Heart right ventricle (tissue), 16 donors: ENCODE measurements around the gene MXD1. TPM values are rescaled to one million over a fixed set of nuclear protein-coding genes. Genes with fewer than 3 reads are reported as not detected.

Experiments
- ATAC-seq, 8 donors: fragments of 200-7000 bp; cut with Tn5 transposase; one replicate each; pipeline ENCODE4 v1.9.1; 2020; ENCODE audit warnings: mild to moderate bottlenecking in 8 of 8, moderate library complexity in 8 of 8, moderate number of reproducible peaks in 1 of 8
- DNase-seq, 2 donors: peaks; one replicate each; pipeline ENCODE4 v3.0.0-alpha.2; 2020
- H3K27ac ChIP-seq, 10 donors: fragments of 200-600 bp; sonication (generic) in 2 of 10; one replicate each; pipeline versions ENCODE4 v1.5.0 to v1.8.0; 2020 to 2022; ENCODE audit warnings: mild to moderate bottlenecking in 3 of 10
- H3K27me3 ChIP-seq, 7 donors: fragments of 200-600 bp; one replicate each; pipeline ENCODE4 v1.8.0; 2021 to 2022; ENCODE audit warnings: mild to moderate bottlenecking in 2 of 7
- H3K36me3 ChIP-seq, 9 donors: fragments of 200-600 bp; sonication (generic) in 1 of 9; one replicate each; pipeline versions ENCODE4 v1.5.0 to v1.8.0; 2020 to 2022; ENCODE audit warnings: mild to moderate bottlenecking in 2 of 9
- H3K4me1 ChIP-seq, 9 donors: fragments of 200-600 bp; sonication (generic) in 1 of 9; one replicate each; pipeline versions ENCODE4 v1.5.0 to v1.8.0; 2020 to 2022; ENCODE audit warnings: mild to moderate bottlenecking in 4 of 9
- H3K4me3 ChIP-seq, 10 donors: fragments of 200-600 bp; sonication (generic) in 2 of 10; one replicate each; pipeline versions ENCODE4 v1.5.0 to v1.8.0; 2020 to 2022; ENCODE audit warnings: mild to moderate bottlenecking in 7 of 10, moderate library complexity in 2 of 10
- H3K9me3 ChIP-seq, 11 donors: fragments of 200-600 bp in 10 of 11; sonication (generic) in 2 of 11; one replicate each; pipeline versions ENCODE4 v1.5.0 to v1.8.0; 2013 to 2022; ENCODE audit warnings: mild to moderate bottlenecking in 2 of 11, control low read depth in 1 of 11, moderate library complexity in 1 of 11
- CTCF ChIP-seq, 9 donors: fragments of 200-600 bp; sonication (generic) in 2 of 9; IDR thresholded peaks; one replicate each; pipeline versions ENCODE4 v1.5.0 to v1.8.0; 2021 to 2022; ENCODE audit warnings: antibody characterized with exemption in 9 of 9, mild to moderate bottlenecking in 5 of 9, moderate library complexity in 1 of 9
- WGBS, 2 donors: extraction: QIAGEN DNeasy Blood & Tissue Kit; methylation state at CpG; one replicate each; pipeline ENCODE4 v1.1.7; 2013; ENCODE audit warnings: inconsistent platforms in 1 of 2; 5-methylcytosine and 5-hydroxymethylcytosine counted together
- intact Hi-C, 10 donors: fragments of 100-400 bp; cut with DNase I; formaldehyde crosslinking; loops; one replicate each; pipeline versions ENCODE4 v1.11.1 to v1.14.2; 2022
- polyA plus RNA-seq, 2 donors: library from polyadenylated mRNA; stranded (reverse); fragments of 200-250 nt; gene quantifications; one replicate each; pipeline ENCODE4 v1.2.3, GENCODE V29; 2013
- total RNA-seq, 10 donors: library from RNA; stranded (reverse); fragmentation: NEBNext Ultra II Directional in 3 of 10; extraction: Animal tissue kit (Norgen Biotek cat#: 25700) in 3 of 10; gene quantifications; one replicate each; pipeline versions ENCODE4 v1.2.1 to v1.2.4, GENCODE V29; 2021 to 2023
- donor health status: Arrhythmogenic right ventricular cardiomyopathy.
- donor health status: ischemic (EF 13 %, LVEDD 7.1; RV severe dilation, severe dysfunction).
- donor health status: healthy with polysubstance abuse.
- donor health status: DM: no; HTN: yes; CAD: no.
- donor health status: DM: no; HTN: no; CAD: no.
- donor health status: ischemic (EF 25% LVEDD 6.9; RV normal size, moderate dysfunction).
- donor health status: ischemic (EF 25% LVEDD 5.7; RV mildly dilated, moderate dysfunction).
- donor health status: healthy.
- donor health status: DM: yes; HTN: yes; CAD: no.
- donor health status: Ischemic cardiomyopathy.
- donor health status: ischemic (EF 35%, LVEDD 5.7; RV mildly dilated, moderate dysfunction).
- donor health status: nonischemic (EF 11% LVEDD 7.7; RV severe dilation, severe dysfunction).
- donor health status: DM: yes; HTN: yes; CAD: no.
- donor health status: PGD.
- donor health status: ischemic (EF 29% LVEDD 5.4; RV normal size, mild dysfunction).
- donor health status: nonischemic (EF 23%, LVEDD 6.1; RV moderate dilation, normal function).

The MXD1 gene
- total and polyA plus RNA-seq, 12 donors, result 2.0 to 11.6 (median 5.9) TPM

DNA sequence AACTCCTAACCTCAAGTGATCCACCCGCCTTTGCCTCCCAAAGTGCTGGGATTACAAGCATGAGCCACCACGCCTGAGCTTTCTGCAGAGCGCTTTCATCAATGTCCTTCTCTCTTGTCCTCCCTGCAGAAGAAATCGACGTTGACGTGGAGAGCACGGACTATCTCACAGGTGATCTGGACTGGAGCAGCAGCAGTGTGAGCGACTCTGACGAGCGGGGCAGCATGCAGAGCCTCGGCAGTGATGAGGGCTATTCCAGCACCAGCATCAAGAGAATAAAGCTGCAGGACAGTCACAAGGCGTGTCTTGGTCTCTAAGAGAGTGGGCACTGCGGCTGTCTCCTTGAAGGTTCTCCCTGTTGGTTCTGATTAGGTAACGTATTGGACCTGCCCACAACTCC lies 23.1 kb downstream of the MXD1 start:
- H3K36me3 ChIP-seq, result peaks cover 0 to 90% (median 60%) of the 10 kb centered on the region in 9 donors
- H3K9me3 ChIP-seq, result no peaks in the 10 kb centered on the region
- no peak for ATAC-seq
- 96 to 97% methylated on average over 14 of the region's 14 CpGs for WGBS, 2 donors
- H3K4me3 ChIP-seq, result no peak overlapping the region
- intact Hi-C loops, result loop anchor here in 1 of 10 donors (10.0 kb wide), 1 partner anchor 127 kb away; no protein-coding TSS in a partner anchor
- no peaks in the 10 kb centered on the region for H3K27me3 ChIP-seq
- no peak for DNase-seq
- H3K27ac ChIP-seq, result no peak overlapping the region
- peaks cover 5 to 26% (median 12%) of the 10 kb centered on the region in 9 donors for H3K4me1 ChIP-seq
- TF ChIP-seq CTCF (IDR thresholded peaks at IDR 0.05), result no peak

- H3K4me1 ChIP-seq, result peaks cover 0 to 26% (median 0%) of the 10 kb centered on the region in 9 donors
- no peak for TF ChIP-seq CTCF (IDR thresholded peaks at IDR 0.05)
- H3K36me3 ChIP-seq, result peaks cover 0 to 92% (median 60%) of the 10 kb centered on the region in 9 donors
- H3K9me3 ChIP-seq, result no peaks in the 10 kb centered on the region
- H3K4me3 ChIP-seq, result no peak overlapping the region
- H3K27me3 ChIP-seq, result no peaks in the 10 kb centered on the region
- WGBS, 2 donors, result 88 to 90% methylated on average over 14 of the region's 14 CpGs
- no peak for DNase-seq
- H3K27ac ChIP-seq, result no peak overlapping the region
- intact Hi-C loops, result loop anchor here in 2 of 10 donors (10.0 kb wide), 2 partner anchors 85 to 125 kb away; no protein-coding TSS in a partner anchor
- no peak for ATAC-seq
Measured at GRCh38 chr2:69939722-69940121, 24.8 kb downstream of the MXD1 start.

- DNase-seq (no peak), ATAC-seq (no peak)
- no peak for TF ChIP-seq CTCF (IDR thresholded peaks at IDR 0.05)
- Histone ChIP-seq H3K4me3 (no peak overlapping the region), H3K4me1 (peaks cover 0 to 29% (median 0%) of the 10 kb centered on the region in 9 donors), H3K9me3 (no peaks in the 10 kb centered on the region), H3K36me3 (peaks cover 0 to 82% (median 54%) of the 10 kb centered on the region in 9 donors), H3K27me3 (no peaks in the 10 kb centered on the region), H3K27ac (no peak overlapping the region)
- intact Hi-C loops, result loop anchor here in 1 of 10 donors (10.0 kb wide), 1 partner anchor 84 kb away; no protein-coding TSS in a partner anchor
- WGBS, 2 donors, result 96% methylated on average over 8 of the region's 8 CpGs
Measured at GRCh38 chr2:69940691-69941090, 25.8 kb downstream of the MXD1 start.

- WGBS, 2 donors, result 85 to 89% methylated on average over 11 of the region's 11 CpGs
- no peak for ATAC-seq
- Histone ChIP-seq H3K4me1 (peaks cover 0 to 54% (median 0%) of the 10 kb centered on the region in 9 donors), H3K4me3 (no peak overlapping the region), H3K27me3 (peaks cover 0 to 2% (median 0%) of the 10 kb centered on the region in 7 donors), H3K27ac (peak overlapping the region in 3 of 10 donors; percentile 46 to 86 (median 58)), H3K36me3 (peaks cover 0 to 57% (median 30%) of the 10 kb centered on the region in 9 donors), H3K9me3 (no peaks in the 10 kb centered on the region)
- no peak for TF ChIP-seq CTCF (IDR thresholded peaks at IDR 0.05)
- intact Hi-C loops, result loop anchor here in 1 of 10 donors (10.0 kb wide), 1 partner anchor 82 kb away; no protein-coding TSS in a partner anchor
- DNase-seq, result no peak
Measured at GRCh38 chr2:69943000-69943842, 28.3 kb downstream of the MXD1 start.
